ENCODE measurements around the gene TTLL7. TPM values are rescaled to one million over a fixed set of nuclear protein-coding genes. Genes with fewer than 3 reads are reported as not detected.
A peak's percentile ranks its signal among the peaks of the same experiment; 100 is the strongest.

The TTLL7 gene
- total RNA-seq, 2 donors from 2014 or later, result 2.8 to 10.3 TPM

DNA sequence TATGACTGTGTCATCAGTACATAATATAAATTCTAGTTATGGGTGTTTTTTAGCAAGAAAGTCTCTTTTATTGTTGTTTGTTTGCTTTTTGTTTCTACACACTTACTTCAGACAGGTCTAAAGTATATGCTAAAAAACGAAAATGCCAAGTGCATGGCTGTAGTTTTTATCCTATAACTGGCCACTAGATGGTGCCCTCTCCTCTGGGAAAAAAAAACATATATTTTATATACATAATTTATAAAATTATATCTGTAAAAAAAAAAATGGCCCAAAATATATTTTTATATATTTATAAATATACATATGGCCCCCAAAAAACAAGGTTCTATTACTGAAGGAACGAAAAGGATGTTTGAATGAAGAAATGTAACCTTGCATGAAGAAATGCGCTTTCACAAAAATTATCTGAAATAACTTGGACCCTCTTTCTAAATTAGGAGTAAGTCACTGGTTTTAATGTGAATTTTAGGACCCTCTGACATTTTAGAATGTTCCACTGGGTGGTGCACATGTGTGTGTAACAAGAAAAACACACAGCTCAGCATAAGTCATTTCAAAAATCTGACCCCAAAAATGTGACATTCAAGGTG lies 93.5 kb downstream of the TTLL7 start:
- intact Hi-C loops (cut with DNase I, micrococcal nuclease), result no loop called here
- DNase-seq, result no peak
- ATAC-seq, result no peak

GRCh38 chr1:83901547-83902155 lies 97.3 kb downstream of the TTLL7 start:
- intact Hi-C loops (cut with DNase I, micrococcal nuclease), result no loop called here
- DNase-seq (peak; percentile 10 to 48), ATAC-seq (peak; percentile 100)

GRCh38 chr1:83900524-83900923 lies 98.4 kb downstream of the TTLL7 start:
- intact Hi-C loops (cut with DNase I, micrococcal nuclease), result no loop called here
- DNase-seq (no peak), ATAC-seq (no peak)

- ATAC-seq, result no peak
- DNase-seq, result no peak
- intact Hi-C loops (cut with DNase I, micrococcal nuclease), result no loop called here
These were observed 101.4 kb downstream of the TTLL7 start for GRCh38 chr1:83897516-83897915.

DNA sequence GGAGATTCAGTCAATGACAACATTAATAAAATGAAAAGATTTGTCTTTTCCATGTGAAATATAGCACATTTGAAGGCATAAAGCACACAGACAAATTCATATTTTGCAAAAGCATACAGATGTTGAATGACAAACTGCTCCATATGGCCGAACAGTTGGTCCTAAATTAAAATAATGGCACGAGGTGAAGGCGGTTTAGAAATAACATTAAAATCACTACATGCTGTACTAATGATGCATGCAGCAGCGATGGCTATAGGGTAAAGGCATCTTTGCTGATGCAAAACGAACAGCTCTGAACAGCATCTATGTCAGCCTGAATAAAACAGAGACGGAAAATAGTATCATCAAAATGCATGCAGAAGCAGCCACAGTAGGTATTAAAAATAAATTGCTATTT lies 102.6 kb downstream of the TTLL7 start:
- DNase-seq, result no peak
- intact Hi-C loops (cut with DNase I, micrococcal nuclease), result no loop called here
- no peak for ATAC-seq

DNA sequence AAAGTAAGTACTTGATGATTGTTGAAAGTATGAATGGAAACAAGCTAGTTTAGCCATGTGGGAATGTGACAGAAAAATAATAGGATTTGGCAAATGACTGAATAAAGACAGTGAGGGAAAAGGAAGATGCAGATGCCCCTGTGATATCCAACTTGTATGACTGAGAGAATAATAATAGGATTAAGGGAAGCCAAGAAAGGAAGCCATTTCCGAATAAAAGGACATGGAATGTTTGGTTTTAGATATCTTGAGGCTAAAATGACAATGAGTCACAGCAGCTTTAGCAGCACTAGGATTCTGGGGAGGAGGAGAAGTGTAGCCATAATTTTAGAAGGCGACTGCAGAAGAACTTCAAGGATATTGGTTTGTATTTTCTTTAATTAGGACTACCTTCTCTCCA lies 109.2 kb downstream of the TTLL7 start:
- ATAC-seq (no peak), DNase-seq (no peak)
- intact Hi-C loops (cut with DNase I, micrococcal nuclease), result no loop called here

DNA sequence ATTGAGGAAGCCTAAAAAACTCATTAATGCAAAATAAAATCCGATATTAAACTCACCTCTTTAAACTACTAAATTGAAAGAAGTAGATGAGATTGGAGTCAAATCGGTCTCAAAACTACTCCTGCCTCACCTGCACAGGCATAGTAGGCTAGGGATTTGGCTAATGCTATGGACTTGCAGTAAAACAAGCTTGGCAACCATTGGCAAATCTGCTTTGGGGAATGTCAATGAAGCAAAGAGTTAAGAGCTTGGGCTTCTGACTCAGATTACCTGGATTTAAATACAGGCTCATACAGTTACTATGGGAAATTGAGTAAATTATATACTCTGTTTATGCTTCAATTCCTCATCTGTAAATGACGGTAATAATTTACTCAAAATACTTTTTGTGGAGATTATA lies 111.4 kb downstream of the TTLL7 start:
- intact Hi-C loops (cut with DNase I, micrococcal nuclease), result no loop called here
- no peak for DNase-seq
- ATAC-seq, result no peak

GRCh38 chr1:83883979-83884378 lies 115.0 kb downstream of the TTLL7 start:
- ATAC-seq (no peak), DNase-seq (no peak)
- intact Hi-C loops (cut with DNase I, micrococcal nuclease), result no loop called here

DNA sequence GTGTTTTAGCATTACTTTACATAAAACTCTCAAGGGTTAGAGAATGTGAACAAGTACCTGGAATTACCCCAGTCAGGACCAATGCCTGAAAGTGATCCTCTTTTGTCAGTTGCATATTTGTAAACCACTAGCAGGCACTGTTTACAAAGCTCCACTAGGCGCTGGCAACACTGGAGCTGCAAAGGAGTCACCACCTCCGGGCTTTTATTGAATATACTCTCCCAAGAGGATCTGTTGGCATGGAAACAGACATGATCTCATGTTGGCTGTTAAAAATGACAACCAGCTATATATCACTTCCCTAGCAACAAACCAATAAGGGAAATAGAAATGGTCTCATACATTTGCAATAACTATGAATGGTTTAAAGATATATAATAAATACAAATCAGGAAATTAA lies 116.0 kb downstream of the TTLL7 start:
- peak; percentile 91 for ATAC-seq
- peak; percentile 20 to 27 for DNase-seq
- intact Hi-C loops (cut with DNase I, micrococcal nuclease), result no loop called here

GRCh38 chr1:83872515-83872914 lies 126.4 kb downstream of the TTLL7 start:
- DNase-seq (no peak), ATAC-seq (no peak)
- intact Hi-C loops (cut with DNase I, micrococcal nuclease), result no loop called here

DNA sequence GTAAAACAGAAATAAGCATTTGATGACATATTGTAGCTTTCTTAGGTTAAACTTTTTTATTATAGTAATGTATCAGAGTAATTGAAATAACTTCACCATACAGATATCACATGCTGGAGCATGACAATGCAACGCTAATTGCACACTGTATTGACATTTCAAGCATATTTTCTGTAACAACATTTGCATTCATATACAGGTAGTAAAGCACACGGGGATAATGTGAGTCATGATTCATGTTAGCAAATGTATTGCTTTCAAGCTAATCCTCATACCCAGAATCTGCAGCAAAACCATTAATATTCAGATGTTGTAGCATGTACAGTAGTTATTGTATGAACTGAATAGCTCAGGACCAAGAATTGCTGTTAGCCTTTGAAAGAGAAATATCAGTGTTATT lies 133.9 kb downstream of the TTLL7 start:
- intact Hi-C loops (cut with DNase I, micrococcal nuclease), result no loop called here
- DNase-seq (no peak), ATAC-seq (no peak)

- DNase-seq (peak; percentile 80 to 91), ATAC-seq (peak; percentile 98)
- intact Hi-C loops (cut with DNase I, micrococcal nuclease), result no loop called here
These were observed 138.3 kb downstream of the TTLL7 start for GRCh38 chr1:83860490-83861221.

DNA sequence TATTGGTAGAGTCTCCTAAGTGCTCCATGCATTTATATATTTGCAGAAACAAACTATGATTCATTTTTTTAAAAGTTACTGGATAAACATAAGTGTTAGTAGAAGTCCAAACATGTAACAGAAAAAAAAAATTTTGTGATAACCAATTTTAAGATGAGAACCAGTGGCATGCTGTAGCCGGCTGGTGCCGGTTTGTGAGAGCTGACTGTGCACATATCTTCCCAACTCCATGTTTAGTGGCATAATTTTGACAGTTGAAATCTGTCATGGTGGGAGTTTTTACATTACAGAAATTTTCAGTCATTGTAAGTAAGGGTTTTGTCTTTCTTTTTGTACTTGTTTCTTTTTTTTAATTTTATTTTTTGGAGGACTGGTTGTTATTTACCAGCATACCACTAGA lies 141.2 kb downstream of the TTLL7 start:
- DNase-seq (no peak), ATAC-seq (no peak)
- intact Hi-C loops (cut with DNase I, micrococcal nuclease), result no loop called here

GRCh38 chr1:83857103-83857502 lies 141.8 kb downstream of the TTLL7 start:
- intact Hi-C loops (cut with DNase I, micrococcal nuclease), result no loop called here
- DNase-seq, result no peak
- no peak for ATAC-seq

GRCh38 chr1:83856381-83856780 lies 142.6 kb downstream of the TTLL7 start:
- DNase-seq, result no peak
- no peak for ATAC-seq
- intact Hi-C loops (cut with DNase I, micrococcal nuclease), result no loop called here

- ATAC-seq, result peak; percentile 50
- no peak for DNase-seq
- intact Hi-C loops (cut with DNase I, micrococcal nuclease), result no loop called here
These were observed 144.5 kb downstream of the TTLL7 start for GRCh38 chr1:83854456-83854855.

- intact Hi-C loops (cut with DNase I, micrococcal nuclease), result no loop called here
- peak; percentile 96 for ATAC-seq
- DNase-seq, result no peak
These were observed 148.1 kb downstream of the TTLL7 start for GRCh38 chr1:83850834-83851233.

DNA sequence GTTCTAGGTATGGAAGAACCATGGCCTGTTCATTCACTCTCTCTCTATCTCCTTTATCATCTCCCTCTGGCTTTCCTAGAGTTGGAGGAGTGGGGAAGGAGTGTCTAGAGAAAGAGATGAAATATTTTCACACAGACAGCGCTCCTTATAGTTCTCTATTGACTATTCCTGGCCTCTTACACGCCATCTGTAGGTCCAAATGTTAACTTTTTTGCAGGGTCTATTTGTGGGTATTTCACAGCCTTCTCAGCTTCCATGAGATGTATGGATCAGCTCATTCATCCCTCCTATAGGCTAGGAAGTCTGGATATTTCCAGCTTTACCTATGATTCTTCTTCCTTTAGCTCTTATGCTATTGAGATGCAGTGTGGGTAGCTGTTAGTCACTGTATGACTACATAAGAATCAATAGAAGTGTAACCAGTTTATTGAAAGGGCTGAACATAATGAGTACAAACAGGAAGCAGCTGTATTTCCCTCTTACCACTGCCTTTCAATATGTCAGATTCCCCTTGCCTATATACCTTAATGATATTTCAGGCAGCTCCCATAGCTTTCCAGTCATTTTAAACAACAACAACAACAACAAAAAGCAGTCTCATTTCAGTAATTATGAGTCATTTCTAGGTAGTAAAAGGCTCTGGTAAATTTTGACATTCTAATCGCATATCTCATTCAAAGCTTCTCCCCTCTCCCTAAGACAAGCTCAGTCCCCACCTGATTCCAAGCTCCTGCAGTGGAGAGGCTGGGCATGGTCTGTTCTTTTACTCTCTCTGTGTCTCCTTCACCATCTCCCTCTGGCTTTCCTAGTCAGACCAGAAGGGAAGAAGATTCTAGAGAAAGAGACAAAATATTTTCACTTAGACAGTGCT lies 149.5 kb downstream of the TTLL7 start:
- no peak for ATAC-seq
- intact Hi-C loops (cut with DNase I, micrococcal nuclease), result no loop called here
- no peak for DNase-seq

DNA sequence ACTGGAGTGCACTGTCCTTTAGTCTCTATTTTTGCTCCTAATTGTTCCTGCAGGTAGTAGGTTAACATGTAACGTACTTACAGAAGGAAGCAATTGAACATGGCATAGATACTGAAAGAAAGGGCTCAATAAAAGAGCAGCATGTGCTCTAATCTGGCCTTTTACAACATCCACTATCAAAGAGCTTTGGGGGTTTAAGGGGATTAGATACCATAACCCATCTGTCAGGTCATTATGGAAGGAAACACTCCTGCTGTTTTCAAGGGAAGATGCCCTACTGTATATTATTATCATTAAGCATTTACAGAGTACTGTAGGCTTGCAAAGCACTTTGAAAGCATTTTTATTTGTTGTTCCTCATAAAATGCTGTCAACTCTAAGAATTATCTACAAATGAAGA lies 152.8 kb downstream of the TTLL7 start:
- DNase-seq (no peak), ATAC-seq (no peak)
- intact Hi-C loops (cut with DNase I, micrococcal nuclease), result no loop called here
